Peyer's patch (tissue), 4 donors: ENCODE results near the gene FAM210A.
A peak's percentile ranks its signal among the peaks of the same experiment; 100 is the strongest.

Source experiments
- POLR2A ChIP-seq, 2 donors: fragments of 450-650 bp; IDR thresholded peaks; one replicate each; pipeline ENCODE4 v1.5.1; 2017; ENCODE audit warnings: antibody characterized with exemption in 2 of 2, mild to moderate bottlenecking in 2 of 2, moderate library complexity in 2 of 2
- TF ChIP-seq, protein P1 (sequence below), 6 experiments: fragments of 450-650 bp in 4 of 6; fragments of 200-600 bp in 2 of 6; sonication (generic) in 1 of 6; IDR thresholded peaks; one replicate each; pipeline ENCODE4 v1.5.1; 2017 to 2019; ENCODE audit warnings: antibody characterized with exemption in 6 of 6, mild to moderate bottlenecking in 3 of 6, moderate library complexity in 1 of 6

DNA sequence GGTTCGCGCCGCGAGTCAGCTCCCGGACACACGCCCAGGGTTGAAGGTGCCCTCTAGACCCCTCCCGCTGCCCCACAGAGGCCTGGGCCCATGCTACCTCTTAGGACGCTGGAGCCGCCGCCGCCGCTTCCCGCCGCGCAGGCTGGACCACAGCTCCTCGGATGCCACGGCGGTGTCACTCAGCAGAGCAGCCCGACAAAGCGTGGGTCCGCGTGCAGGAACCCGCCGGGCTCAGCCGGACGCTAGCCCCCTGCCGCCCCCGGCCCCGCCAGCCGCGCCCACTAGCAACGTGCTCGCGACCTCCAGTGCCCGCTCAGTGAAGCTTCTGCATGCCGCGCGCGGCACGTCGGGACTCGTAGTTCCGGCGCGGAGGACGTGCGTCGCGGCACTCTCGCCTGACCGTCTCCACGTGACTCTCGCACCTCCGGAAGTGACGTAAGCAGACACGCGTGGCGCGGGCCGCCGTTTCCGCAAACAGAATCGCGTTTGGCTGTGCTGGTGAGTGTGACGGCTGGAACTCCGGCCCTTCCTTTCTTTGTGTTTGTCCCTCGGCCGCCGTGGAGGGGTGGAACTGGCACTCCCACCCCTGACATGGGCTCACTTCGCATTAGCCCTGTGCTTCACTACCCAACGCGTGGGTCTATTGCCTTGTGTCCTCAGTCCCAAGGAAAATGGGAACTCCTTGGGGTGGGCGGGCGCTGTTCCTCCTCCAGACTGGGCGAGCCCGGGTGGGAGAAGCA, at the start of gene FAM210A, which contains the start of gene RNMT:
- peak; percentile 28 to 59 for TF ChIP-seq POLR2A (IDR thresholded peaks at IDR 0.05)
- TF ChIP-seq, protein P1, sequence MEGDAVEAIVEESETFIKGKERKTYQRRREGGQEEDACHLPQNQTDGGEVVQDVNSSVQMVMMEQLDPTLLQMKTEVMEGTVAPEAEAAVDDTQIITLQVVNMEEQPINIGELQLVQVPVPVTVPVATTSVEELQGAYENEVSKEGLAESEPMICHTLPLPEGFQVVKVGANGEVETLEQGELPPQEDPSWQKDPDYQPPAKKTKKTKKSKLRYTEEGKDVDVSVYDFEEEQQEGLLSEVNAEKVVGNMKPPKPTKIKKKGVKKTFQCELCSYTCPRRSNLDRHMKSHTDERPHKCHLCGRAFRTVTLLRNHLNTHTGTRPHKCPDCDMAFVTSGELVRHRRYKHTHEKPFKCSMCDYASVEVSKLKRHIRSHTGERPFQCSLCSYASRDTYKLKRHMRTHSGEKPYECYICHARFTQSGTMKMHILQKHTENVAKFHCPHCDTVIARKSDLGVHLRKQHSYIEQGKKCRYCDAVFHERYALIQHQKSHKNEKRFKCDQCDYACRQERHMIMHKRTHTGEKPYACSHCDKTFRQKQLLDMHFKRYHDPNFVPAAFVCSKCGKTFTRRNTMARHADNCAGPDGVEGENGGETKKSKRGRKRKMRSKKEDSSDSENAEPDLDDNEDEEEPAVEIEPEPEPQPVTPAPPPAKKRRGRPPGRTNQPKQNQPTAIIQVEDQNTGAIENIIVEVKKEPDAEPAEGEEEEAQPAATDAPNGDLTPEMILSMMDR (IDR thresholded peaks at IDR 0.05) = no peak
